ENCODE measurements around the gene F9.
"Not testable (repeated sequence)": the region's sequence is repeated elsewhere in the genome, so short reads cannot be mapped to it uniquely, and the experiment has no call there.

The F9 gene

GRCh38 chrX:139530550-139530949 lies at the start of gene F9:
Gene F9, plus strand, starts transcription at chrX:139530739. Its CDS starts 26 bp downstream, at chrX:139530765.
- Histone ChIP-seq H3K4me3 (ENCODE audit: low read length) (no peak within 1 kb of the TSS), H3K36me3 (ENCODE audit: control insufficient read depth, low read depth, low read length) (no peaks in the 10 kb centered on the region), H3K27me3 (ENCODE audit: control insufficient read depth, insufficient read depth, low read length) (no peaks in the 10 kb centered on the region), H3K9ac (ENCODE audit: low read length) (no peak within 1 kb of the TSS), H3K9me3 (ENCODE audit: control insufficient read depth, low read depth, low read length) (peaks cover 8% of the 10 kb centered on the region), H3K4me1 (ENCODE audit: control insufficient read depth, low read depth, low read length) (no peaks in the 10 kb centered on the region), H3K27ac (ENCODE audit: low read length) (no peak within 1 kb of the TSS)

DNA sequence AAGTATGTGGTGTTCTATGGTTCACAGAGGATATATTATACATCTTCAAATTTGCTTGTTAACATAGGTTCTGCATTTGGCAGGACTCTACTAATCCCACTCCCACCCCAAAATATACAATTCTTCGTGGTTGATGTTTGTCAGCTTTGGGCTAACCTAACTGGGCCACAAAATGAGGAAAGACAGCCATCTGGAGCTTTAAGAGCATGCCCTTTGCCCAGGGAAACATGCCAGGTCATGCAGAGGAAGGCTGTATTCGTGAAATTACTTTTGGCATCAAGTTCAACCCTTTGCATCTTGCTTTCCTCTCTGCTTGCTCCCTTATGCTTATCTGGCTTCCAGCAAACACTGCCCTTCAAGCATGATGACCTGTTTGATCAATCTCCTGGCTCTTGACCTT lies 46.8 kb upstream of the F9 start:
- peaks cover 15% of the 10 kb centered on the region for H3K9me3 ChIP-seq (ENCODE audit: control insufficient read depth, low read depth, low read length)
- H3K27ac ChIP-seq (ENCODE audit: low read length) = no peak overlapping the region
- no peak overlapping the region for H3K9ac ChIP-seq (ENCODE audit: low read length)
- no peaks in the 10 kb centered on the region for H3K4me1 ChIP-seq (ENCODE audit: control insufficient read depth, low read depth, low read length)
- H3K27me3 ChIP-seq (ENCODE audit: control insufficient read depth, insufficient read depth, low read length) = no peaks in the 10 kb centered on the region
- no peaks in the 10 kb centered on the region for H3K36me3 ChIP-seq (ENCODE audit: control insufficient read depth, low read depth, low read length)
- no peak overlapping the region for H3K4me3 ChIP-seq (ENCODE audit: low read length)

DNA sequence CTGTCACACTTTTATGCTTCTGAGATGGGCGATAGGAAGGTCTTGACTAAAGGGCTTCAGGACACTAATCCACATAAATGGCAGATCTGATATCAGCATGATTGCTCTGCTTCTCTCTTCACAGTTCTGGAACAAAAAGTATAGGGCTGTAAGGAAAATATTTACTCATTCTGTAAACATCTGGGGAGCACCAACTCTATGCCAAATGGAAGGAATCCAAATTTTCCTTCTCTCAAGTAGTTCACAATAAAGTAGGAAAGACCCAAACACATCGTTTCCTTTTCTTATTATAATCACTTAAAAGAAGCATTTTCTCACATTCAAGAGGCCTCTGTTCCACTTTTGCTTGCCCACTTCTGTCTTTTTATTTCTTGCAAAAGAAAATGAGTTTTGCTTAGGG lies 45.9 kb upstream of the F9 start:
- no peak overlapping the region for H3K9ac ChIP-seq (ENCODE audit: low read length)
- H3K4me3 ChIP-seq (ENCODE audit: low read length) = no peak overlapping the region
- no peaks in the 10 kb centered on the region for H3K36me3 ChIP-seq (ENCODE audit: control insufficient read depth, low read depth, low read length)
- H3K27ac ChIP-seq (ENCODE audit: low read length) = no peak overlapping the region
- no peaks in the 10 kb centered on the region for H3K27me3 ChIP-seq (ENCODE audit: control insufficient read depth, insufficient read depth, low read length)
- peaks cover 15% of the 10 kb centered on the region for H3K9me3 ChIP-seq (ENCODE audit: control insufficient read depth, low read depth, low read length)
- no peaks in the 10 kb centered on the region for H3K4me1 ChIP-seq (ENCODE audit: control insufficient read depth, low read depth, low read length)

- Histone ChIP-seq H3K27ac (ENCODE audit: low read length) (no peak overlapping the region), H3K9ac (ENCODE audit: low read length) (no peak overlapping the region), H3K27me3 (ENCODE audit: control insufficient read depth, insufficient read depth, low read length) (no peaks in the 10 kb centered on the region), H3K4me3 (ENCODE audit: low read length) (no peak overlapping the region), H3K36me3 (ENCODE audit: control insufficient read depth, low read depth, low read length) (no peaks in the 10 kb centered on the region), H3K9me3 (ENCODE audit: control insufficient read depth, low read depth, low read length) (peaks cover 13% of the 10 kb centered on the region), H3K4me1 (ENCODE audit: control insufficient read depth, low read depth, low read length) (no peaks in the 10 kb centered on the region)
These were observed 35.2 kb upstream of the F9 start for GRCh38 chrX:139495324-139495723.

- Histone ChIP-seq H3K9me3 (ENCODE audit: control insufficient read depth, low read depth, low read length) (peaks cover 22% of the 10 kb centered on the region), H3K9ac (ENCODE audit: low read length) (no peak overlapping the region), H3K27me3 (ENCODE audit: control insufficient read depth, insufficient read depth, low read length) (no peaks in the 10 kb centered on the region), H3K4me3 (ENCODE audit: low read length) (no peak overlapping the region), H3K36me3 (ENCODE audit: control insufficient read depth, low read depth, low read length) (no peaks in the 10 kb centered on the region), H3K27ac (ENCODE audit: low read length) (no peak overlapping the region), H3K4me1 (ENCODE audit: control insufficient read depth, low read depth, low read length) (no peaks in the 10 kb centered on the region)
These were observed 24.2 kb upstream of the F9 start for GRCh38 chrX:139506333-139506732.

- Histone ChIP-seq H3K9ac (ENCODE audit: low read length) (no peak overlapping the region), H3K27me3 (ENCODE audit: control insufficient read depth, insufficient read depth, low read length) (no peaks in the 10 kb centered on the region), H3K36me3 (ENCODE audit: control insufficient read depth, low read depth, low read length) (no peaks in the 10 kb centered on the region), H3K4me1 (ENCODE audit: control insufficient read depth, low read depth, low read length) (no peaks in the 10 kb centered on the region), H3K9me3 (ENCODE audit: control insufficient read depth, low read depth, low read length) (peaks cover 16% of the 10 kb centered on the region), H3K4me3 (ENCODE audit: low read length) (no peak overlapping the region), H3K27ac (ENCODE audit: low read length) (no peak overlapping the region)
These were observed 22.4 kb upstream of the F9 start for GRCh38 chrX:139508099-139508498.

DNA sequence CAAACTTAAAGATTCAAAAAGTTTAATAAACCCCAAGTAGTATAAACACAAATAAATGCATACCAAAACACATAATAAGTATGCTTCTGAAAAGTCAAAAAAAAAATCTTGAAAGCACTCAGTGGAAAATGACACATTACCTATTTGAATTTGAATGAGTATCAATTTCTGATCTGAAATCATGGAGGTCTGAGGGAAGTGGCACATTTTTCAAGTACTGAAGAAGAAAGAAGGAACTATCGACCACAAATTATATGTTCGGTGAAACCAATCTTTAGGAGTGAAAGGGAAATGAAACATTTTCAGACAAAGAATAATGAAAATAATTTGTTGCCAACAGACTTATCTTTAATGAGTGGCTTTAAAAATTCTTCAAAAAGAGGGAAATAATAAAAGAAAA lies 12.1 kb upstream of the F9 start:
- H3K4me1 ChIP-seq (ENCODE audit: control insufficient read depth, low read depth, low read length) = no peaks in the 10 kb centered on the region
- H3K36me3 ChIP-seq (ENCODE audit: control insufficient read depth, low read depth, low read length) = no peaks in the 10 kb centered on the region
- no peak overlapping the region for H3K27ac ChIP-seq (ENCODE audit: low read length)
- H3K9ac ChIP-seq (ENCODE audit: low read length) = no peak overlapping the region
- H3K27me3 ChIP-seq (ENCODE audit: control insufficient read depth, insufficient read depth, low read length) = no peaks in the 10 kb centered on the region
- H3K9me3 ChIP-seq (ENCODE audit: control insufficient read depth, low read depth, low read length) = peaks cover 18% of the 10 kb centered on the region
- no peak overlapping the region for H3K4me3 ChIP-seq (ENCODE audit: low read length)

DNA sequence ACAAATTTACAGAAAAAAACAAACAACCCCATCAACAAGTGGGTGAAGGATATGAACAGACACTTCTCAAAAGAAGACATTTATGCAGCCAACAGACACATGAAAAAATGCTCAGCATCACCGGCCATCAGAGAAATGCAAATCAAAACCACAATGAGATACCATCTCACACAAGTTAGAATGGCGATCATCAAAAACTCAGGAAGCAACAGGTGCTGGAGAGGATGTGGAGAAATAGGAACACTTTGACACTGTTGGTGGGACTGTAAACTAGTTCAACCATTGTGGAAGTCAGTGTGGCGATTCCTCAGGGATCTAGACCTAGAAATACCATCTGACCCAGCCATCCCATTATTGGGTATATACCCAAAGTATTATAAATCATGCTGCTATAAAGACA lies 1.7 kb upstream of the F9 start:
- not testable (repeated sequence) for H3K4me1 ChIP-seq (ENCODE audit: control insufficient read depth, low read depth, low read length); H3K27ac ChIP-seq (ENCODE audit: low read length); H3K9me3 ChIP-seq (ENCODE audit: control insufficient read depth, low read depth, low read length); H3K4me3 ChIP-seq (ENCODE audit: low read length); H3K9ac ChIP-seq (ENCODE audit: low read length); H3K27me3 ChIP-seq (ENCODE audit: control insufficient read depth, insufficient read depth, low read length); H3K36me3 ChIP-seq (ENCODE audit: control insufficient read depth, low read depth, low read length)

GRCh38 chrX:139532834-139533233 lies 2.3 kb downstream of the F9 start:
- Histone ChIP-seq H3K4me1 (ENCODE audit: control insufficient read depth, low read depth, low read length) (no peaks in the 10 kb centered on the region), H3K27ac (ENCODE audit: low read length) (no peak overlapping the region), H3K4me3 (ENCODE audit: low read length) (no peak overlapping the region), H3K9ac (ENCODE audit: low read length) (no peak overlapping the region), H3K9me3 (ENCODE audit: control insufficient read depth, low read depth, low read length) (peaks cover 14% of the 10 kb centered on the region), H3K36me3 (ENCODE audit: control insufficient read depth, low read depth, low read length) (no peaks in the 10 kb centered on the region), H3K27me3 (ENCODE audit: control insufficient read depth, insufficient read depth, low read length) (no peaks in the 10 kb centered on the region)

- Histone ChIP-seq H3K36me3 (ENCODE audit: control insufficient read depth, low read depth, low read length) (no peaks in the 10 kb centered on the region), H3K4me1 (ENCODE audit: control insufficient read depth, low read depth, low read length) (no peaks in the 10 kb centered on the region), H3K9ac (ENCODE audit: low read length) (no peak overlapping the region), H3K27me3 (ENCODE audit: control insufficient read depth, insufficient read depth, low read length) (no peaks in the 10 kb centered on the region), H3K9me3 (ENCODE audit: control insufficient read depth, low read depth, low read length) (peaks cover 14% of the 10 kb centered on the region), H3K27ac (ENCODE audit: low read length) (no peak overlapping the region), H3K4me3 (ENCODE audit: low read length) (no peak overlapping the region)
These were observed 2.9 kb downstream of the F9 start for GRCh38 chrX:139533444-139533843.

GRCh38 chrX:139538907-139539790 lies 8.6 kb downstream of the F9 start:
- Histone ChIP-seq H3K4me3 (ENCODE audit: low read length) (no peak overlapping the region), H3K9me3 (ENCODE audit: control insufficient read depth, low read depth, low read length) (peaks cover 11% of the 10 kb centered on the region), H3K9ac (ENCODE audit: low read length) (no peak overlapping the region), H3K36me3 (ENCODE audit: control insufficient read depth, low read depth, low read length) (no peaks in the 10 kb centered on the region), H3K4me1 (ENCODE audit: control insufficient read depth, low read depth, low read length) (no peaks in the 10 kb centered on the region), H3K27ac (ENCODE audit: low read length) (no peak overlapping the region), H3K27me3 (ENCODE audit: control insufficient read depth, insufficient read depth, low read length) (no peaks in the 10 kb centered on the region)

GRCh38 chrX:139542652-139543051 lies 12.1 kb downstream of the F9 start:
- Histone ChIP-seq H3K27ac (ENCODE audit: low read length) (no peak overlapping the region), H3K9me3 (ENCODE audit: control insufficient read depth, low read depth, low read length) (peaks cover 14% of the 10 kb centered on the region), H3K4me3 (ENCODE audit: low read length) (no peak overlapping the region), H3K36me3 (ENCODE audit: control insufficient read depth, low read depth, low read length) (no peaks in the 10 kb centered on the region), H3K27me3 (ENCODE audit: control insufficient read depth, insufficient read depth, low read length) (no peaks in the 10 kb centered on the region), H3K9ac (ENCODE audit: low read length) (no peak overlapping the region), H3K4me1 (ENCODE audit: control insufficient read depth, low read depth, low read length) (no peaks in the 10 kb centered on the region)
